Stimulated activated CD8-positive, alpha-beta memory T cell treated with anti-CD3 and anti-CD28 coated beads, Interleukin-7, amount 100 ng/mL, for 24 hours (primary cell): Measurements from ENCODE around the gene TPD52L1.
"Not testable (repeated sequence)": the region's sequence is repeated elsewhere in the genome, so short reads cannot be mapped to it uniquely, and the experiment has no call there.

Experiments used
- DNase-seq: peaks from one replicate; pipeline ENCODE4 v3.0.0-alpha.2; 2020; ENCODE audit warnings: low read depth

The TPD52L1 gene

GRCh38 chr6:125153391-125154117 is at the start of gene TPD52L1:
Gene TPD52L1, plus strand, starts transcription at chr6:125153773. Its CDS starts 179 bp downstream, at chr6:125153952.
- no peak for DNase-seq

- DNase-seq, result no peak
Observed at GRCh38 chr6:125104425-125104824, 49.1 kb upstream of the TPD52L1 start.

- DNase-seq, result no peak
Observed at GRCh38 chr6:125107048-125107447, 46.5 kb upstream of the TPD52L1 start.

GRCh38 chr6:125107896-125108295 is 45.7 kb upstream of the TPD52L1 start:
- DNase-seq, result no peak

- no peak for DNase-seq
Observed at GRCh38 chr6:125110056-125110455, 43.5 kb upstream of the TPD52L1 start.

GRCh38 chr6:125111219-125111983 is 42.2 kb upstream of the TPD52L1 start:
- DNase-seq, result no peak

- DNase-seq, result no peak
Observed at GRCh38 chr6:125112934-125113333, 40.6 kb upstream of the TPD52L1 start.

GRCh38 chr6:125114248-125114858 is 39.2 kb upstream of the TPD52L1 start:
- no peak for DNase-seq

GRCh38 chr6:125116170-125116569 is 37.4 kb upstream of the TPD52L1 start:
- no peak for DNase-seq

- DNase-seq, result no peak
Observed at GRCh38 chr6:125116710-125117109, 36.9 kb upstream of the TPD52L1 start.

- DNase-seq, result no peak
Observed at GRCh38 chr6:125117818-125118217, 35.8 kb upstream of the TPD52L1 start.

- DNase-seq, result no peak
Observed at GRCh38 chr6:125120054-125120590, 33.5 kb upstream of the TPD52L1 start.

- DNase-seq, result no peak
Observed at GRCh38 chr6:125121894-125122293, 31.7 kb upstream of the TPD52L1 start.

GRCh38 chr6:125123051-125123450 is 30.5 kb upstream of the TPD52L1 start:
- no peak for DNase-seq

- no peak for DNase-seq
Observed at GRCh38 chr6:125123468-125124048, 30.0 kb upstream of the TPD52L1 start.

GRCh38 chr6:125124049-125124669 is 29.4 kb upstream of the TPD52L1 start:
- DNase-seq, result no peak

GRCh38 chr6:125125856-125126255 is 27.7 kb upstream of the TPD52L1 start:
- DNase-seq, result not testable (repeated sequence)

- DNase-seq, result no peak
Observed at GRCh38 chr6:125129354-125129753, 24.2 kb upstream of the TPD52L1 start.

- DNase-seq, result no peak
Observed at GRCh38 chr6:125132058-125132457, 21.5 kb upstream of the TPD52L1 start.

GRCh38 chr6:125136378-125136777 is 17.2 kb upstream of the TPD52L1 start:
- DNase-seq, result no peak

GRCh38 chr6:125138083-125138482 is 15.5 kb upstream of the TPD52L1 start:
- no peak for DNase-seq

GRCh38 chr6:125140808-125141207 is 12.8 kb upstream of the TPD52L1 start:
- DNase-seq, result no peak
